SH-SY5Y (cell line): ENCODE results near the gene FFAR4.

Source experiments
- GATA2 ChIP-seq: IDR thresholded peaks from 2 replicates; pipeline ENCODE4 v1.6.1; 2011; ENCODE audit warnings: mild to moderate bottlenecking, low read depth, low read length
- GATA3 ChIP-seq: IDR thresholded peaks from 2 replicates; pipeline ENCODE4 v1.6.1; 2011; ENCODE audit warnings: low read depth, mild to moderate bottlenecking, low read length, moderate library complexity

- no peak for TF ChIP-seq GATA3
- TF ChIP-seq GATA2: no peak
Observed at GRCh38 chr10:93612311-93612710, 45.8 kb downstream of the FFAR4 start, which contains the start of gene PDE6C.
